Smooth muscle cell (in vitro differentiated cells): ENCODE results near the gene ABCA12. TPM values are rescaled to one million over a fixed set of nuclear protein-coding genes. Genes with fewer than 3 reads are reported as not detected.
A peak's percentile ranks its signal among the peaks of the same experiment; 100 is the strongest.

Experiments used
- DNase-seq: peaks from one replicate; lab custom pipeline; 2025; ENCODE audit not compliant: unreplicated experiment; lab: John Stamatoyannopoulos, UW
- H2AFZ ChIP-seq: fragments of 200-600 bp; sonication (generic); 2 replicates; pipeline ENCODE4 v1.6.0; 2016; ENCODE audit warnings: antibody characterized with exemption, low read depth, mild to moderate bottlenecking
- H3F3A ChIP-seq: fragments of 200-600 bp; sonication (generic); 2 replicates; pipeline ENCODE4 v1.6.0; 2017; ENCODE audit warnings: antibody characterized with exemption, low read depth
- H3K27ac ChIP-seq: fragments of 200-600 bp; sonication (generic); 2 replicates; pipeline ENCODE4 v1.5.1; 2016; ENCODE audit warnings: low read depth, mild to moderate bottlenecking
- H3K27me3 ChIP-seq: fragments of 200-600 bp; sonication (generic); 2 replicates; pipeline ENCODE4 v1.6.1; 2016; ENCODE audit warnings: low read depth, mild to moderate bottlenecking
- H3K36me3 ChIP-seq: fragments of 200-600 bp; sonication (generic); 2 replicates; pipeline ENCODE4 v1.5.1; 2016; ENCODE audit warnings: low read depth
- H3K4me1 ChIP-seq: fragments of 200-600 bp; sonication (generic); 2 replicates; pipeline ENCODE4 v1.5.1; 2016; ENCODE audit warnings: low read depth
- H3K4me2 ChIP-seq: fragments of 200-600 bp; sonication (generic); 2 replicates; pipeline ENCODE4 v1.6.0; 2016; ENCODE audit warnings: mild to moderate bottlenecking
- H3K4me3 ChIP-seq: fragments of 200-600 bp; sonication (generic); 2 replicates; pipeline ENCODE4 v1.5.1; 2016; ENCODE audit warnings: mild to moderate bottlenecking
- H3K79me2 ChIP-seq: fragments of 200-600 bp; sonication (generic); 2 replicates; pipeline ENCODE4 v1.6.0; 2016; ENCODE audit warnings: low read depth, mild to moderate bottlenecking
- H3K9ac ChIP-seq: fragments of 200-600 bp; sonication (generic); 2 replicates; pipeline ENCODE4 v1.6.0; 2016; ENCODE audit warnings: low read depth
- H3K9me3 ChIP-seq: fragments of 200-600 bp; sonication (generic); replicated peaks from 2 replicates; pipeline ENCODE4 v1.5.1; 2016; ENCODE audit warnings: low read depth
- H4K20me1 ChIP-seq: fragments of 200-600 bp; sonication (generic); 2 replicates; pipeline ENCODE4 v1.6.0; 2016; ENCODE audit warnings: low read depth
- CTCF ChIP-seq: fragments of 200-600 bp; sonication (generic); IDR thresholded peaks from 2 replicates; pipeline ENCODE4 v1.5.1; 2017; ENCODE audit warnings: borderline replicate concordance, mild to moderate bottlenecking, antibody characterized with exemption; ENCODE audit not compliant: insufficient read depth, poor library complexity, severe bottlenecking
- WGBS: methylation state at CpG from one replicate; pipeline ENCODE4 v1.1.7; 2016; ENCODE audit warnings: low lambda C conversion rate; 5-methylcytosine and 5-hydroxymethylcytosine counted together
- polyA plus RNA-seq: library from polyadenylated mRNA; unstranded; fragments of >200 nt; fragmentation: Nextera tagmentation; extraction: Ambion mirVana; gene quantifications from 2 replicates; pipeline ENCODE4 v1.2.1, GENCODE V29; 2016
- total RNA-seq: library from RNA; depleted of rRNA; stranded (reverse); fragments of >200 nt; gene quantifications from 2 replicates; pipeline ENCODE4 v1.2.3, GENCODE V29; 2014

Gene ABCA12
- total and polyA plus RNA-seq, 2 experiments from 2014 or later: 0.47 to 5.7 TPM

DNA sequence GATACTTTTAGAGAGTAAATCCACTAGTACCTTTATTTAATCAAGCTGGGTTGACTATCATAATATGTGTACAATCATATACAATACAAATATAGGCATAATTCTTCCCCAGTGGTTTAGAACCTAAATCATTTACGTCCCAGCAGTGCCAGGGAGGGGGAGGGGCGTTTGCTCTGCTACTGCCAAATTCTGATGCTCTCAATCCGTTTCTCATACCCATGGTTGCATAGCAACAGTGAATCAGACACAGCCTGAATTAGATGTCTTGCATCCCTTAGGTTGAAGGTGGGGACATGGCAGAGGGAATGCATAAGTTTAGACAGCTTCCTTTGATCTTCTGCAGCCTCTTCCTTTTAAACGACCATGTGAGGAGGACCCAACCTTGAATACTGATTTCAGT is 135.4 kb downstream of the ABCA12 start:
- 41% methylated on average over 4 of the region's 4 CpGs for WGBS
- Histone ChIP-seq H3K9me3 (no peaks in the 10 kb centered on the region), H3K27ac (no peak overlapping the region), H3K4me2 (no peak overlapping the region), H3K4me3 (no peak overlapping the region), H4K20me1 (no peaks in the 10 kb centered on the region), H3K9ac (no peak overlapping the region), H2AFZ (no peak overlapping the region), H3K4me1 (no peaks in the 10 kb centered on the region), H3F3A (no peaks in the 10 kb centered on the region), H3K36me3 (no peaks in the 10 kb centered on the region), H3K27me3 (no peaks in the 10 kb centered on the region), H3K79me2 (no peaks in the 10 kb centered on the region)
- no peak for TF ChIP-seq CTCF
- no peak for DNase-seq

DNA sequence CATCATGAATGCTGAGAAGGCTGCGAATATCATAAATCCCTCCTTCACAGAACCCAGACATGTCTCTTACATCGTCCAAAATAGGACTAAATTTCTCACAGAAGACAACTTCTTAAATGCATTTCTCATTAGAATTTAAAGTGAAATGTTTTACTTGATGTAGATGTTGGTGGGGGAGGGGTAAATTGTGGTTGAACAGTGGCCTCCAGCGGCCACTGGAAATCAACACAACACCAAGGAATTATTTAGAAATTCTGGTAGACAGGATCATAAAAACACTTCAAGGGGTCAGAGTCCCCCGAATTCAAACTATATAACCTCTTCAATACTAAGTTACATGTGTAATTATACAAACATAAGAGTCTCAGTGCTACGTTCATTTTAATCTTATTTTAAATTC is 135.9 kb downstream of the ABCA12 start:
- Histone ChIP-seq H3K79me2 (no peaks in the 10 kb centered on the region), H3K4me3 (no peak overlapping the region), H3K9me3 (no peaks in the 10 kb centered on the region), H3K4me1 (no peaks in the 10 kb centered on the region), H3K36me3 (no peaks in the 10 kb centered on the region), H4K20me1 (no peaks in the 10 kb centered on the region), H3F3A (no peaks in the 10 kb centered on the region), H3K27me3 (no peaks in the 10 kb centered on the region), H3K4me2 (peak overlapping the region; percentile 18), H2AFZ (no peak overlapping the region), H3K9ac (no peak overlapping the region), H3K27ac (no peak overlapping the region)
- TF ChIP-seq CTCF: peak; percentile 53
- DNase-seq: no peak
- WGBS: 36% methylated on average over 5 of the region's 5 CpGs

- Histone ChIP-seq H3K9ac (no peak overlapping the region), H3K4me1 (no peaks in the 10 kb centered on the region), H3K27ac (no peak overlapping the region), H3F3A (no peaks in the 10 kb centered on the region), H4K20me1 (no peaks in the 10 kb centered on the region), H3K36me3 (no peaks in the 10 kb centered on the region), H3K4me2 (no peak overlapping the region), H2AFZ (no peak overlapping the region), H3K27me3 (no peaks in the 10 kb centered on the region), H3K79me2 (no peaks in the 10 kb centered on the region), H3K4me3 (no peak overlapping the region), H3K9me3 (no peaks in the 10 kb centered on the region)
- 90% methylated on average over 3 of the region's 3 CpGs for WGBS
- no peak for TF ChIP-seq CTCF
- DNase-seq: no peak
These were observed 137.7 kb downstream of the ABCA12 start for GRCh38 chr2:215000721-215001120.

DNA sequence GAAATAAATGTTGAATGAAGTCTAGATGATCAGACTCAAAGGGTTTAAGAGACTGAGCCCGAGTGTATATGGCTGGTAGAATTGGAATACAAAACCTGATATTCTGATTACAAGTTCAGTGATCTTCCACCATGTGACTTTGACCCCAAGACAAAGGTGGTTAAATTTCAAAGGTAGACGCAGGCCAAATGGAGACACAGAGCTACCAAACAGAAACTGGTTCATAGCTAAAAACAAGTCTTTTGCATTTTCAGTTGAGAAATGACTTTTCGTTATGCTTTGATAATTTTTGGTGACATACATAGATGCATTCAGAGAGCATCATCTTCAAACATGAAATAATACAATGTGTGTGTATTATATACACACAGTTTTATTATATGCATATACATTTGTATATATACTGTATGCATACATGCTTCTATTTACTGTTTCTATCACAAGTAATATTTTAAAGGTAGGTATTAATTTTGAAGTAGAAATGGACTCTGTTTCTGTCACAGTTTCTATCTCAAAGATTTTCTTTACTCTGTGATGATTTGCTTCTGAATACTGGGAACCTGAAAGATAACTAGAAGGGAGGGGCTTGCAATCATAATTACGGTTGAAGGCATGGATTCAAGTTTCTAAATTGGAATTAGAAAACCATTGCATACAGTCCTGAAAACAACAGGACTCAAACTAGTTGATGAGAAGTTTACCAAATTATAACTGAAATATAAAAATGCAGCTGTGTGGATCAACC is 142.3 kb downstream of the ABCA12 start:
- Histone ChIP-seq H3K4me1 (no peaks in the 10 kb centered on the region), H4K20me1 (no peaks in the 10 kb centered on the region)
- 84% methylated on average over 4 of the region's 4 CpGs for WGBS

More for the DNA sequence above, 142.3 kb downstream of the ABCA12 start:
- Histone ChIP-seq H3K9me3 (no peaks in the 10 kb centered on the region), H3K4me2 (no peak overlapping the region), H3F3A (no peaks in the 10 kb centered on the region), H3K27ac (no peak overlapping the region), H3K79me2 (no peaks in the 10 kb centered on the region), H3K4me3 (no peak overlapping the region), H2AFZ (no peak overlapping the region), H3K9ac (no peak overlapping the region), H3K27me3 (no peaks in the 10 kb centered on the region), H3K36me3 (no peaks in the 10 kb centered on the region)
- DNase-seq: no peak
- no peak for TF ChIP-seq CTCF
